ENCODE data around the gene COL4A4.

The COL4A4 gene

DNA sequence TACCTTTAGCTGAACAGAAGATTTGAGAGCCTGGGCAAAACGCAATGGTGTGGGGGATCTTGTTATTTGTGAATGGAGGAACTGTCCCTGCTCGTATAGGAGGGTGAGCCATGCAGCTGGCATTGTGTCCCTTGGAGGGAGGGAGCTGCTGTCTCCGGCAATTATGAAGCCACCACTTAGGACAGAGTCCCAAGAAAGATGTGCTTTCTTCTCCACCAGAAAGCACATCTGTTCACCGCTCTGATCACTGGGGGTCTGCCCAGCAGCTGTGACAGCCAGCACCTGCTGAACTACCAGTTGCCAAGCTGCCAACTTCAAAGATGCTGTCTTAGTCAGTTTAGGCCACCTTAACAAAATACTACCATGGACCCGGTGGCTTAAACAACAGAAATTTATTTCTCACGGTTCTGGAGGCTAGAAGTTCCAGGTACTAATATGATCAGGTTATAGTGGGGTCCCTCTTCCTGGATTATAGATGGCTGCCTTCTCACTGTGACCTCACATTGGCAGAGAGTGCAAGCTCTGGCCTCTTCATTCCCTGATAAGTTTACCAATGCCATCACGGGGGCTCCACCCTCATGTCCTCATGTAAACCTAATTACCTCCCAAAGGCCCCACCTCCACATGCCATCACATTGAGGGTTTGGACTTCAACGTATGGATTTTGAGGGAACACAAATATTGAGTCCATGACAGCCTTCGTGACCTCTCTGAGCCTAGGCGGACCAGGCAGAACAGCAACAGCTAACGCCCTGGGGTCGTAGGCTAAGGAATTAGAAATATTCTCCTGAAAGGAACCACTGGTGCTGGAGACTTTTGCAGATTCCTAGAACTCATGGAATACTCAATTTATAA is 179.9 kb downstream of the COL4A4 start:
- TF ChIP-seq, protein P1, sequence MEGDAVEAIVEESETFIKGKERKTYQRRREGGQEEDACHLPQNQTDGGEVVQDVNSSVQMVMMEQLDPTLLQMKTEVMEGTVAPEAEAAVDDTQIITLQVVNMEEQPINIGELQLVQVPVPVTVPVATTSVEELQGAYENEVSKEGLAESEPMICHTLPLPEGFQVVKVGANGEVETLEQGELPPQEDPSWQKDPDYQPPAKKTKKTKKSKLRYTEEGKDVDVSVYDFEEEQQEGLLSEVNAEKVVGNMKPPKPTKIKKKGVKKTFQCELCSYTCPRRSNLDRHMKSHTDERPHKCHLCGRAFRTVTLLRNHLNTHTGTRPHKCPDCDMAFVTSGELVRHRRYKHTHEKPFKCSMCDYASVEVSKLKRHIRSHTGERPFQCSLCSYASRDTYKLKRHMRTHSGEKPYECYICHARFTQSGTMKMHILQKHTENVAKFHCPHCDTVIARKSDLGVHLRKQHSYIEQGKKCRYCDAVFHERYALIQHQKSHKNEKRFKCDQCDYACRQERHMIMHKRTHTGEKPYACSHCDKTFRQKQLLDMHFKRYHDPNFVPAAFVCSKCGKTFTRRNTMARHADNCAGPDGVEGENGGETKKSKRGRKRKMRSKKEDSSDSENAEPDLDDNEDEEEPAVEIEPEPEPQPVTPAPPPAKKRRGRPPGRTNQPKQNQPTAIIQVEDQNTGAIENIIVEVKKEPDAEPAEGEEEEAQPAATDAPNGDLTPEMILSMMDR (IDR thresholded peaks at IDR 0.05; ENCODE audit: low read length, missing control alignments) = no peak
- H3K4me3 ChIP-seq (replicated peaks; ENCODE audit: low read depth, low read length) = no peak overlapping the region
- no peak for DNase-seq (ENCODE audit: low read depth)

DNA sequence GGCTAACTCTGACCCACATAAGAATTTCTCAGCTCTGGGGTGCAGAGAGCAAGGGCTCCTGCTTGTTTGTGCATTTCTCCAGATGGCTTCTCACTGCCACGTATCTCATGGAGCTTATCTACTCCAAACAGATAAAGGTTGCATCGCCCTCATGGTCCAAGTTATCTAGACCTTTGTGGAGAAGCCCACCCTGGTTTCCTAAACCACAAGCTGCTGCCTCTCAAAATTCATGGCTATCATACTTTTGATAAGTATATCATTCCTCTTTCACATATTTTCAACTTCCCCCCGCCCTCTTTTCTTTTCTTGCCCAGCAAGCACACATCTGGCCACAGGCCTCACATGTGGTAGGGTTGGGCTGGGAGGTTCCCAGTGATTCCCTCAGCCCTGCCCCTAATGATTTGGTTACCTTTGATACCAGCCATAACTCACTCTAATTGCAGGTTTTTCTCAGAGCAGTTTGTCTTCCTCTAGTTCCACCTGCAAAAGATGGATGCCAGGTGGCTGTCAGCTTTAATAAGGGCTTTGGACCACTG is 182.1 kb downstream of the COL4A4 start:
- DNase-seq (ENCODE audit: low read depth) = no peak
- H3K4me3 ChIP-seq (replicated peaks; ENCODE audit: low read depth, low read length) = no peak overlapping the region
- TF ChIP-seq, protein P1 (IDR thresholded peaks at IDR 0.05; ENCODE audit: low read length, missing control alignments) = no peak

DNA sequence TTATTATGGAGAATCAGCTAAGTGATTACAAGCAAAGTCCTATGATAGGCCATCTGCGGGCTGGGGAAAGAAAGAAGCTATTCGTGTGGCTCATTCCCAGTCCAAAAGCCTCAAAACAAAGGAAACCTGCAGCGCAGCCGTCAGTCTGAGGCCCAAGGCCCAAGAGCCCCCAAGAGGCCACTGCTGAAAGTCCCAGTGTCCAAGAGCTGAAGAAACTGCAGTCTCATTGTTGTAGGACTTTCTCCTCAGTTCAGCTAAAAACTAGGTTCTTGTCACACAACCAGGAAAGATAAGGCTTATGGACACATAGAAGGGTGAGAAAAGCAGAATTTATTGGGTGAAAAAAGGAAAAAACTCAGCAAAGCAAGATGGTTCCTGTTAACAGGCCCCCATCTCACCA is 185.0 kb downstream of the COL4A4 start:
- DNase-seq (ENCODE audit: low read depth) = no peak
- H3K4me3 ChIP-seq (replicated peaks; ENCODE audit: low read depth, low read length) = no peak overlapping the region
- TF ChIP-seq, protein P1 (IDR thresholded peaks at IDR 0.05; ENCODE audit: low read length, missing control alignments) = no peak

DNA sequence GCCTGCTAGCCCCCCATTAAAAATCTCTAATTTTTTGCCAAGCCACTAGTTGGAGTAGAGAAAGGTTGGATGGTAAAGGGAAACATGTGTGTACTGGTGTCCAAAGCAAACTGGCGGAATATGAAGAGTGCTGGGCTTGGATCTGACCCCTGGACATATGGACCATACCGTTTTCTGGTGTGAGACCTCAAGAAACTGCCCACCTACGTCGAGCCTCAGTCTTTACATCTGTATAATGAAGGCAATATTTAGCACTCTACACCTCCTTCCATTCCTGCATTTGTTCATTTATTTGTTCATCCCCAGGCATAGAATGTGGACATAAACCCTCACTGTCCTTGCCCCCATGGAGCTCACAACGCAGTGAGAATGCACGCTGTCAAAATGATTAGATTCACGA is 185.7 kb downstream of the COL4A4 start:
- no peak for DNase-seq (ENCODE audit: low read depth)
- H3K4me3 ChIP-seq (replicated peaks; ENCODE audit: low read depth, low read length) = no peak overlapping the region
- TF ChIP-seq, protein P1 (IDR thresholded peaks at IDR 0.05; ENCODE audit: low read length, missing control alignments) = no peak

DNA sequence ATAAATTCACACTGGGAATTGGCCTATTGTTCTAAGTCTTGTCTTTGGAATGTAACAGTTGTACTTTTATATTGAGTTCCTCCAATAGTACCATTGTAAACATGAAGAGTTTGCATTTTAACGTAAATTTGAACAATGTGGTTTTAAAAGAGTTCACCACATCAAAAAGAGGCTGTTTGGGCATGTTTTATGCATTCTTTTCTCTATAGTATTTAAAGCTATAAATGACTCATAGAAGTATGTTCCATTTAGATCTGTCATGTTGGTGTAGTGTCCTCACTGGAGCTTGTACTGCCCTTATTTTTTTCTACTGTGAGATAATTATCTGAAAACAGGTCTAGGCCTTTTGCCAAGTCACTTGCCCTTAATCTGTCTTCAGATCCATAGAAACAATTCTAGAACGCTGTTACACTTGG is 186.2 kb downstream of the COL4A4 start:
- TF ChIP-seq, protein P1 (IDR thresholded peaks at IDR 0.05; ENCODE audit: low read length, missing control alignments) = no peak
- peak; percentile 44 for DNase-seq (ENCODE audit: low read depth)
- H3K4me3 ChIP-seq (replicated peaks; ENCODE audit: low read depth, low read length) = no peak overlapping the region

DNA sequence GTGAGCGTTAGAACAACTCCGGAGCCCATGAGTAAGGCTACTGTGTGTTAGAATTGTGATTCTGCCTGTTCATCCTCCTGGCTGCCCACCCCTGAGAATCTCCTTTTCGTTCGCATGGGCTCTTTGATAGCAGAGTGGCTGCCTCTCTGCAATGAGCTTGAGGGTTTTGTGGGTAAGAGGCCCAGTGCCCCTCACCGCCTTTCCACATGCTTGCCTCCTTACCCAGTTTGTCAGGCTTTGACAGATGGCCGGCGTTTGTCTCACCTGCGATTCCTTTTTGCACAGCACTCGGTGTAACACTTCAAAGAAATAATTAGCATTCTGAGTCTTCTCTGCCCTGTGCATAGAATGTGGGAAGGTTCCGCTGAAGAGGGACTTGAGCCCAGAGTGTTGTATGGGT is 190.2 kb downstream of the COL4A4 start:
- TF ChIP-seq, protein P1 (IDR thresholded peaks at IDR 0.05; ENCODE audit: low read length, missing control alignments) = no peak
- H3K4me3 ChIP-seq (replicated peaks; ENCODE audit: low read depth, low read length) = no peak overlapping the region
- no peak for DNase-seq (ENCODE audit: low read depth)

Measured in fibroblast of pulmonary artery (primary cell).